ENCODE measurements around the gene TMBIM4. TPM values are rescaled to one million over a fixed set of nuclear protein-coding genes. Genes with fewer than 3 reads are reported as not detected.

Gene TMBIM4
- total RNA-seq, 4 donors from 2014 or later, result 186 to 322 (median 242) TPM

DNA sequence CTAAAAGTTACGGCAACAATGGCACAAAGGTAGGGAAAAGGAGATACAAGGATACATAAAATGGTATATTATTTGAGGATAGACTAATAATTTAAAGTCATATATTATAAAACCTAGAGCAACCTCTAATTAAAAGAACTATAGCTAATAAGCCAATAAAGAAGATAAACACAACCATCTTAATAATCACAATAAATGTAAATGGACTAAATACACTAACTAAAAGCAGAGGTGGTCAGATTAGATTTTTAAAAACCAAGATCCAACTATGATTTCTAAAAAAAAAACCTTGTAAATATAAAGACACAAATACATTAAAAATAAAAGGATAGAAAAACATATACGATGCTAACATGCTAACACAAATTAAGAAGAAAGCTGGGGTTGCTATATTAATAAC, 28.5 kb downstream of the TMBIM4 start:
- no peaks in the 10 kb centered on the region for H3K9me3 ChIP-seq
- H3K27ac ChIP-seq, result no peak overlapping the region
- no peak for DNase-seq
- H3K4me1 ChIP-seq, result peaks cover 0 to 13% of the 10 kb centered on the region in 2 donors
- no peaks in the 10 kb centered on the region for H3K27me3 ChIP-seq
- H3K36me3 ChIP-seq, result peaks cover 6 to 15% of the 10 kb centered on the region in 2 donors
- intact Hi-C loops (cut with DNase I), result no loop called here
- WGBS, 2 donors, result 96 to 98% methylated on average over 2 of the region's 2 CpGs
- H3K4me3 ChIP-seq (replicated peaks in 1 of 3), result no peak overlapping the region
- TF ChIP-seq POLR2A (IDR thresholded peaks at IDR 0.05) (no peak), CTCF (IDR thresholded peaks at IDR 0.05) (no peak)

GRCh38 chr12:66140731-66141130, 29.1 kb downstream of the TMBIM4 start:
- no peaks in the 10 kb centered on the region for H3K27me3 ChIP-seq
- peaks cover 0 to 13% of the 10 kb centered on the region in 2 donors for H3K4me1 ChIP-seq
- no peak for DNase-seq
- no peaks in the 10 kb centered on the region for H3K9me3 ChIP-seq
- H3K36me3 ChIP-seq, result peaks cover 6 to 15% of the 10 kb centered on the region in 2 donors
- TF ChIP-seq POLR2A (IDR thresholded peaks at IDR 0.05) (no peak), CTCF (IDR thresholded peaks at IDR 0.05) (no peak)
- H3K4me3 ChIP-seq (replicated peaks in 1 of 3), result no peak overlapping the region
- no peak overlapping the region for H3K27ac ChIP-seq
- intact Hi-C loops (cut with DNase I), result no loop called here

- TF ChIP-seq POLR2A (IDR thresholded peaks at IDR 0.05) (no peak), CTCF (IDR thresholded peaks at IDR 0.05) (no peak)
- peaks cover 0 to under 1% of the 10 kb centered on the region in 2 donors for H3K4me1 ChIP-seq
- DNase-seq, result no peak
- intact Hi-C loops (cut with DNase I), result no loop called here
- H3K4me3 ChIP-seq (replicated peaks in 1 of 3), result no peak overlapping the region
- WGBS, 2 donors, result 94 to 97% methylated on average over 2 of the region's 2 CpGs
- peaks cover 6 to 15% of the 10 kb centered on the region in 2 donors for H3K36me3 ChIP-seq
- no peaks in the 10 kb centered on the region for H3K27me3 ChIP-seq
- no peaks in the 10 kb centered on the region for H3K9me3 ChIP-seq
- H3K27ac ChIP-seq, result no peak overlapping the region
These were observed 30.5 kb downstream of the TMBIM4 start for GRCh38 chr12:66139328-66139727.

GRCh38 chr12:66137937-66138336, 31.9 kb downstream of the TMBIM4 start:
- no peak for TF ChIP-seq CTCF (IDR thresholded peaks at IDR 0.05)
- TF ChIP-seq POLR2A (IDR thresholded peaks at IDR 0.05), result no peak
- intact Hi-C loops (cut with DNase I), result no loop called here
- H3K4me1 ChIP-seq, result no peaks in the 10 kb centered on the region
- 98 to 99% methylated on average over 3 of the region's 3 CpGs for WGBS, 2 donors
- no peak overlapping the region for H3K4me3 ChIP-seq (replicated peaks in 1 of 3)
- no peak for DNase-seq
- no peak overlapping the region for H3K27ac ChIP-seq
- H3K27me3 ChIP-seq, result no peaks in the 10 kb centered on the region
- H3K36me3 ChIP-seq, result peaks cover 6 to 15% of the 10 kb centered on the region in 2 donors
- H3K9me3 ChIP-seq, result no peaks in the 10 kb centered on the region

- H3K4me3 ChIP-seq (replicated peaks in 1 of 3), result no peak overlapping the region
- intact Hi-C loops (cut with DNase I), result no loop called here
- no peak overlapping the region for H3K27ac ChIP-seq
- H3K36me3 ChIP-seq, result peaks cover 3 to 10% of the 10 kb centered on the region in 2 donors
- H3K9me3 ChIP-seq, result no peaks in the 10 kb centered on the region
- TF ChIP-seq CTCF (IDR thresholded peaks at IDR 0.05), result no peak
- no peak for TF ChIP-seq POLR2A (IDR thresholded peaks at IDR 0.05)
- H3K27me3 ChIP-seq, result no peaks in the 10 kb centered on the region
- DNase-seq, result no peak
- peaks cover 2 to 15% of the 10 kb centered on the region in 2 donors for H3K4me1 ChIP-seq
These were observed 37.4 kb downstream of the TMBIM4 start for GRCh38 chr12:66132408-66132807.

Measured in thyroid gland (tissue), 4 donors.